OCI-LY3 (cell line): ENCODE results near the gene CDC5L.

Experiments
- CTCF ChIP-seq: fragments of 200-600, 300-600 bp; sonication (generic); IDR thresholded peaks from 2 replicates; pipeline ENCODE4 v1.5.1; 2014; ENCODE audit warnings: antibody characterized with exemption, low read length, low read depth
- EZH2phosphoT487 ChIP-seq: fragments of 200-600 bp; shearing (Covaris generic); IDR thresholded peaks from 2 replicates; pipeline ENCODE4 v1.6.1; 2018; ENCODE audit warnings: antibody characterized with exemption, mixed run types, low read depth

- TF ChIP-seq CTCF (no peak), EZH2phosphoT487 (no peak)
Observed at GRCh38 chr6:44359973-44360372, 27.5 kb upstream of the CDC5L start.
